ENCODE data around the gene PAAF1. TPM values are rescaled to one million over a fixed set of nuclear protein-coding genes. Genes with fewer than 3 reads are reported as not detected.

PAAF1 gene
- total RNA-seq, 1 donor from 2014 or later = 12.7 TPM

- DNase-seq (ENCODE audit: low read depth, low spot score) = no peak
Measured at GRCh38 chr11:73971175-73971719, 94.4 kb downstream of the PAAF1 start.

- no peak for DNase-seq (ENCODE audit: low read depth, low spot score)
Measured at GRCh38 chr11:73972187-73972586, 95.4 kb downstream of the PAAF1 start.

- no peak for DNase-seq (ENCODE audit: low read depth, low spot score)
Measured at GRCh38 chr11:73972620-73973449, 96.0 kb downstream of the PAAF1 start.

- no peak for DNase-seq (ENCODE audit: low read depth, low spot score)
Measured at GRCh38 chr11:73974604-73975478, 98.0 kb downstream of the PAAF1 start.

GRCh38 chr11:73975479-73975757, 98.6 kb downstream of the PAAF1 start:
- DNase-seq (ENCODE audit: low read depth, low spot score) = no peak

- no peak for DNase-seq (ENCODE audit: low read depth, low spot score)
Measured at GRCh38 chr11:73976451-73977151, 99.8 kb downstream of the PAAF1 start.

GRCh38 chr11:73977856-73978519, 101.2 kb downstream of the PAAF1 start:
- no peak for DNase-seq (ENCODE audit: low read depth, low spot score)

- no peak for DNase-seq (ENCODE audit: low read depth, low spot score)
Measured at GRCh38 chr11:73978576-73979086, 101.8 kb downstream of the PAAF1 start.

- no peak for DNase-seq (ENCODE audit: low read depth, low spot score)
Measured at GRCh38 chr11:73980001-73980961, 103.5 kb downstream of the PAAF1 start.

Other genes with a start within 250 kb of the PAAF1 start
- 0.26 and 0.42 TPM in 2 replicates for gene PLEKHB1, start 230.4 kb upstream of the PAAF1 start, total RNA-seq
- 96.9 and 111 TPM in 2 replicates for gene RAB6A, start 115.9 kb upstream of the PAAF1 start, total RNA-seq
- 28.6 and 41.0 TPM in 2 replicates for gene MRPL48, start 89.1 kb upstream of the PAAF1 start, total RNA-seq
- 76.2 and 82.0 TPM in 2 replicates for gene COA4, start 153 bp upstream of the PAAF1 start, total RNA-seq
- gene DNAJB13, start 74.0 kb downstream of the PAAF1 start, total RNA-seq = not detected in 2 replicates
- gene UCP2, start 105.8 kb downstream of the PAAF1 start, total RNA-seq = 0.59 and 1.1 TPM in 2 replicates
- 0.21 and 0.26 TPM in 2 replicates for gene UCP3, start 132.1 kb downstream of the PAAF1 start, total RNA-seq